CD4-positive, alpha-beta T cell (primary cell): ENCODE measurements around the gene FZD1. TPM values are rescaled to one million over a fixed set of nuclear protein-coding genes. Genes with fewer than 3 reads are reported as not detected.

Source experiments
- ATAC-seq: fragments of 200-7000 bp; cut with Tn5 transposase; one replicate; pipeline ENCODE4 v1.10.0; 2022; ENCODE audit warnings: mild to moderate bottlenecking; ENCODE audit not compliant: poor library complexity
- CTCF ChIA-PET: fragments of 350-600 bp; sonication (Branson Sonifier 250); formaldehyde crosslinking; loops from one replicate; lab custom pipeline; 2021; ENCODE audit warnings: antibody characterized with exemption, inconsistent platforms; lab: Charles Lee
- POLR2A ChIA-PET: fragments of 350-600 bp; sonication (Branson Sonifier 250); formaldehyde crosslinking; loops from one replicate; lab custom pipeline; 2021; ENCODE audit warnings: antibody characterized with exemption, inconsistent platforms; lab: Charles Lee
- DNase-seq, 14 experiments: peaks; one replicate each; pipeline ENCODE4 v3.0.0-alpha.2; 2013 to 2020; ENCODE audit warnings: mixed read lengths in 2 of 14
- H3K27ac ChIP-seq, 2 donors: one replicate each; pipeline versions ENCODE4 v1.5.1 to v1.7.0; 2013; ENCODE audit warnings: low read length in 2 of 2, low read depth in 1 of 2, mild to moderate bottlenecking in 1 of 2
- H3K27me3 ChIP-seq, 2 experiments: 1 replicate in 1 of 2; 2 replicates in 1 of 2; pipeline versions ENCODE4 v1.6.1 to v1.7.0; 2013; ENCODE audit warnings: low read length in 2 of 2, control low read depth in 1 of 2, mild to moderate bottlenecking in 1 of 2, moderate library complexity in 1 of 2; ENCODE audit not compliant: insufficient read depth in 2 of 2, control insufficient read depth in 1 of 2
- H3K36me3 ChIP-seq: one replicate; pipeline ENCODE4 v1.6.1; 2013; ENCODE audit warnings: low read length, control low read depth; ENCODE audit not compliant: insufficient read depth
- H3K4me1 ChIP-seq: one replicate; pipeline ENCODE4 v1.6.1; 2013; ENCODE audit warnings: low read length, control low read depth; ENCODE audit not compliant: insufficient read depth
- H3K4me3 ChIP-seq: one replicate; pipeline ENCODE4 v1.5.1; 2013; ENCODE audit warnings: mild to moderate bottlenecking, low read length, moderate library complexity
- H3K9me3 ChIP-seq, 2 experiments: 1 replicate in 1 of 2; 2 replicates in 1 of 2; pipeline versions ENCODE4 v1.6.1 to v1.7.0; 2013; ENCODE audit warnings: low read length in 2 of 2, mild to moderate bottlenecking in 2 of 2, control low read depth in 1 of 2, moderate library complexity in 1 of 2; ENCODE audit not compliant: control insufficient read depth in 1 of 2, insufficient read depth in 1 of 2
- H3K27ac Mint-ChIP-seq: one replicate; pipeline ENCODE4 v1.8.0; 2020; ENCODE audit warnings: mixed read lengths
- H3K27me3 Mint-ChIP-seq: one replicate; pipeline ENCODE4 v1.8.0; 2021; ENCODE audit warnings: mixed read lengths
- H3K36me3 Mint-ChIP-seq: one replicate; pipeline ENCODE4 v1.8.0; 2021; ENCODE audit warnings: low read depth, mixed read lengths
- H3K4me1 Mint-ChIP-seq: one replicate; pipeline ENCODE4 v1.8.0; 2021; ENCODE audit warnings: low read depth, mixed read lengths
- H3K4me3 Mint-ChIP-seq: one replicate; pipeline ENCODE4 v1.8.0; 2020; ENCODE audit warnings: mild to moderate bottlenecking, mixed read lengths
- H3K9me3 Mint-ChIP-seq: one replicate; pipeline ENCODE4 v1.8.0; 2020; ENCODE audit warnings: mixed read lengths
- intact Hi-C, 2 experiments: fragments of 100-400 bp; cut with DNase I in 1 of 2; cut with micrococcal nuclease in 1 of 2; formaldehyde crosslinking; loops; one replicate each; pipeline versions ENCODE4 v1.15.1 to v1.9.0; 2023 to 2025; cut with DNase I, micrococcal nuclease
- total RNA-seq, 174 experiments: library from RNA in 2 of 174; stranded (reverse) in 2 of 174; gene quantifications; one replicate each; pipeline ENCODE4 v1.2.3 and lab custom pipeline; 2021 to 2026
- TF ChIP-seq, protein P1 (sequence below): fragments of 200-600 bp; IDR thresholded peaks from one replicate; pipeline ENCODE4 v1.8.0; 2022; ENCODE audit warnings: antibody characterized with exemption, mild to moderate bottlenecking

FZD1 gene
- total RNA-seq, 2 experiments from 2014 or later: 0.22 to 0.28 TPM

DNA sequence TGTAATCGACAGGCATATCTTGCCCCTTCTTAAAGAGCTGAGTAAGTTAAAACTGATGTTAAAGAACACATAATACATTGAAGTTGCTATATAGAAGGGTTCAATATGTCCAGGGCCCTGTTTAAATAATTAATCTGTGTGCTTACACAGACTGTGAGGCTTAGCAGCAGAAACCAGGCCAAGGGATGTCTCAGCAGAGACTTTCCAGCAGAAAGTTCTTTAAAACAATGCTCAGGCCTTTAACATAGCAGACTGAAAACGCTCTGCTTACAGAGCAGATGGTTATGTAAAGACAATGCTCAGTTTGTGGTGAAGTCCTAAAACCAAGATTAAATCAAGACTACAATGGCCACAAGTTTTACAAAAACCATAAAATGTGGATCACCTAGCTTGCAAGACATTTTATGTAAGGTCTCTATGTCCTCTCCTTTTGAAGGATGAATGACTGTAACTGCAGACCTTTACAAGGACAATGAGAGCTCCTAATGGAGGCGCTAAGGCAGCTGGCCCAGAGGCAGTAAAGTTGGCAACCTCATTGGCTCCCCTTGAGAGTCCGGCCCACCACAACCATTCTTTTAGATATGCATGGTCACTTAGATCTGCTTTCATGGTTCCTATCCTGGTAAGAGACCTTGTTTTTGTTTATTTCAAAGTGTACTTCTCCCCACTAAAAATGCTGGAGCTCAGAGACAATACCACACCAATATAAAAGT, 56.3 kb downstream of the FZD1 start:
- CTCF ChIA-PET: no interaction called here
- H3K9me3 Mint-ChIP-seq: no peaks in the 10 kb centered on the region

More for the DNA sequence above, 56.3 kb downstream of the FZD1 start:
- DNase-seq (no peak), ATAC-seq (no peak)
- no peak overlapping the region for H3K27ac Mint-ChIP-seq
- H3K4me1 Mint-ChIP-seq: no peaks in the 10 kb centered on the region
- intact Hi-C loops: no loop called here
- Histone ChIP-seq H3K27me3 (no peaks in the 10 kb centered on the region), H3K9me3 (no peaks in the 10 kb centered on the region), H3K27ac (no peak overlapping the region), H3K4me3 (no peak overlapping the region), H3K36me3 (no peaks in the 10 kb centered on the region), H3K4me1 (no peaks in the 10 kb centered on the region)
- POLR2A ChIA-PET: interaction anchor here (0.6 kb wide), 1 partner anchor 8 kb away, joined by 4 read pairs; no protein-coding TSS in a partner anchor
- H3K27me3 Mint-ChIP-seq: peaks cover 4% of the 10 kb centered on the region
- no peak overlapping the region for H3K4me3 Mint-ChIP-seq
- no peaks in the 10 kb centered on the region for H3K36me3 Mint-ChIP-seq
- TF ChIP-seq, protein P1, sequence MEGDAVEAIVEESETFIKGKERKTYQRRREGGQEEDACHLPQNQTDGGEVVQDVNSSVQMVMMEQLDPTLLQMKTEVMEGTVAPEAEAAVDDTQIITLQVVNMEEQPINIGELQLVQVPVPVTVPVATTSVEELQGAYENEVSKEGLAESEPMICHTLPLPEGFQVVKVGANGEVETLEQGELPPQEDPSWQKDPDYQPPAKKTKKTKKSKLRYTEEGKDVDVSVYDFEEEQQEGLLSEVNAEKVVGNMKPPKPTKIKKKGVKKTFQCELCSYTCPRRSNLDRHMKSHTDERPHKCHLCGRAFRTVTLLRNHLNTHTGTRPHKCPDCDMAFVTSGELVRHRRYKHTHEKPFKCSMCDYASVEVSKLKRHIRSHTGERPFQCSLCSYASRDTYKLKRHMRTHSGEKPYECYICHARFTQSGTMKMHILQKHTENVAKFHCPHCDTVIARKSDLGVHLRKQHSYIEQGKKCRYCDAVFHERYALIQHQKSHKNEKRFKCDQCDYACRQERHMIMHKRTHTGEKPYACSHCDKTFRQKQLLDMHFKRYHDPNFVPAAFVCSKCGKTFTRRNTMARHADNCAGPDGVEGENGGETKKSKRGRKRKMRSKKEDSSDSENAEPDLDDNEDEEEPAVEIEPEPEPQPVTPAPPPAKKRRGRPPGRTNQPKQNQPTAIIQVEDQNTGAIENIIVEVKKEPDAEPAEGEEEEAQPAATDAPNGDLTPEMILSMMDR: no peak
